ENCODE measurements around the gene NIPAL1.

Gene NIPAL1

GRCh38 chr4:48047421-48047844, 30.9 kb downstream of the NIPAL1 start:
- Histone ChIP-seq H3K9me3 (no peaks in the 10 kb centered on the region), H3K4me3 (ENCODE audit: low read depth in 1 of 2, low read length in 1 of 2) (no peak overlapping the region), H3K36me3 (no peaks in the 10 kb centered on the region), H3K27me3 (peaks cover 32% of the 10 kb centered on the region), H3K27ac (no peak overlapping the region), H3K4me1 (ENCODE audit: control insufficient read depth in 1 of 2, insufficient read depth in 1 of 2, low read depth in 1 of 2, low read length in 1 of 2) (peaks cover 12 to 17% of the 10 kb centered on the region in 2 experiments)
- no peak for TF ChIP-seq CTCF (IDR thresholded peaks at IDR 0.05)

GRCh38 chr4:48047896-48048295, 31.3 kb downstream of the NIPAL1 start:
- Histone ChIP-seq H3K9me3 (no peaks in the 10 kb centered on the region), H3K4me3 (ENCODE audit: low read depth in 1 of 2, low read length in 1 of 2) (no peak overlapping the region), H3K36me3 (no peaks in the 10 kb centered on the region), H3K4me1 (ENCODE audit: control insufficient read depth in 1 of 2, insufficient read depth in 1 of 2, low read depth in 1 of 2, low read length in 1 of 2) (peaks cover 12 to 17% of the 10 kb centered on the region in 2 experiments), H3K27me3 (peaks cover 32% of the 10 kb centered on the region), H3K27ac (no peak overlapping the region)
- no peak for TF ChIP-seq CTCF (IDR thresholded peaks at IDR 0.05)

- Histone ChIP-seq H3K9me3 (no peaks in the 10 kb centered on the region), H3K4me3 (ENCODE audit: low read depth in 1 of 2, low read length in 1 of 2) (no peak overlapping the region), H3K27me3 (peaks cover 21% of the 10 kb centered on the region), H3K27ac (no peak overlapping the region), H3K4me1 (ENCODE audit: control insufficient read depth in 1 of 2, insufficient read depth in 1 of 2, low read depth in 1 of 2, low read length in 1 of 2) (peaks cover 12 to 17% of the 10 kb centered on the region in 2 experiments), H3K36me3 (no peaks in the 10 kb centered on the region)
- TF ChIP-seq CTCF (IDR thresholded peaks at IDR 0.05): no peak
These were observed 32.9 kb downstream of the NIPAL1 start for GRCh38 chr4:48049483-48049882.

GRCh38 chr4:48051078-48051477, 34.5 kb downstream of the NIPAL1 start:
- no peak for TF ChIP-seq CTCF (IDR thresholded peaks at IDR 0.05)
- Histone ChIP-seq H3K4me1 (ENCODE audit: control insufficient read depth in 1 of 2, insufficient read depth in 1 of 2, low read depth in 1 of 2, low read length in 1 of 2) (peaks cover 12 to 17% of the 10 kb centered on the region in 2 experiments), H3K27me3 (peaks cover 9% of the 10 kb centered on the region), H3K9me3 (no peaks in the 10 kb centered on the region), H3K36me3 (no peaks in the 10 kb centered on the region), H3K27ac (no peak overlapping the region), H3K4me3 (ENCODE audit: low read depth in 1 of 2, low read length in 1 of 2) (no peak overlapping the region)

- Histone ChIP-seq H3K36me3 (no peaks in the 10 kb centered on the region), H3K4me3 (ENCODE audit: low read depth in 1 of 2, low read length in 1 of 2) (no peak overlapping the region), H3K4me1 (ENCODE audit: control insufficient read depth in 1 of 2, insufficient read depth in 1 of 2, low read depth in 1 of 2, low read length in 1 of 2) (no peaks in the 10 kb centered on the region), H3K27me3 (no peaks in the 10 kb centered on the region), H3K9me3 (no peaks in the 10 kb centered on the region), H3K27ac (no peak overlapping the region)
- TF ChIP-seq CTCF (IDR thresholded peaks at IDR 0.05): no peak
These were observed 42.3 kb downstream of the NIPAL1 start for GRCh38 chr4:48058617-48059530.
